ENCODE data around the gene PIK3CA.

- TF ChIP-seq, protein P1, sequence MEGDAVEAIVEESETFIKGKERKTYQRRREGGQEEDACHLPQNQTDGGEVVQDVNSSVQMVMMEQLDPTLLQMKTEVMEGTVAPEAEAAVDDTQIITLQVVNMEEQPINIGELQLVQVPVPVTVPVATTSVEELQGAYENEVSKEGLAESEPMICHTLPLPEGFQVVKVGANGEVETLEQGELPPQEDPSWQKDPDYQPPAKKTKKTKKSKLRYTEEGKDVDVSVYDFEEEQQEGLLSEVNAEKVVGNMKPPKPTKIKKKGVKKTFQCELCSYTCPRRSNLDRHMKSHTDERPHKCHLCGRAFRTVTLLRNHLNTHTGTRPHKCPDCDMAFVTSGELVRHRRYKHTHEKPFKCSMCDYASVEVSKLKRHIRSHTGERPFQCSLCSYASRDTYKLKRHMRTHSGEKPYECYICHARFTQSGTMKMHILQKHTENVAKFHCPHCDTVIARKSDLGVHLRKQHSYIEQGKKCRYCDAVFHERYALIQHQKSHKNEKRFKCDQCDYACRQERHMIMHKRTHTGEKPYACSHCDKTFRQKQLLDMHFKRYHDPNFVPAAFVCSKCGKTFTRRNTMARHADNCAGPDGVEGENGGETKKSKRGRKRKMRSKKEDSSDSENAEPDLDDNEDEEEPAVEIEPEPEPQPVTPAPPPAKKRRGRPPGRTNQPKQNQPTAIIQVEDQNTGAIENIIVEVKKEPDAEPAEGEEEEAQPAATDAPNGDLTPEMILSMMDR (IDR thresholded peaks at IDR 0.05) = no peak
- no peak for TF ChIP-seq POLR2A (IDR thresholded peaks at IDR 0.05)
These were observed 29.5 kb downstream of the PIK3CA start for GRCh38 chr3:179177611-179178010.
